GM18867 (cell line): ENCODE data around the gene GLIS2.
"Not testable (repeated sequence)": the region's sequence is repeated elsewhere in the genome, so short reads cannot be mapped to it uniquely, and the experiment has no call there.

Experiments
- ATAC-seq: cut with Tn5 transposase; IDR thresholded peaks from one replicate; pipeline ENCODE4 v1.9.1; 2021; ENCODE audit warnings: mild to moderate bottlenecking, moderate library complexity; ENCODE audit not compliant: unreplicated experiment

GLIS2 gene

GRCh38 chr16:4333714-4334113 is 17.8 kb downstream of the GLIS2 start:
- ATAC-seq, result not testable (repeated sequence)

GRCh38 chr16:4334724-4335495 is 19.0 kb downstream of the GLIS2 start:
- no peak for ATAC-seq

- ATAC-seq, result no peak
Measured at GRCh38 chr16:4336701-4337539, 21.1 kb downstream of the GLIS2 start.

GRCh38 chr16:4337540-4338088 is 21.7 kb downstream of the GLIS2 start:
- ATAC-seq, result no peak

- no peak for ATAC-seq
Measured at GRCh38 chr16:4338125-4338582, 22.3 kb downstream of the GLIS2 start.

- no peak for ATAC-seq
Measured at GRCh38 chr16:4338712-4339299, 22.9 kb downstream of the GLIS2 start.

- no peak for ATAC-seq
Measured at GRCh38 chr16:4339455-4339854, 23.6 kb downstream of the GLIS2 start.

GRCh38 chr16:4339909-4340308 is 24.0 kb downstream of the GLIS2 start:
- no peak for ATAC-seq

GRCh38 chr16:4340443-4340842 is 24.6 kb downstream of the GLIS2 start:
- no peak for ATAC-seq

- no peak for ATAC-seq
Measured at GRCh38 chr16:4341250-4341649, 25.4 kb downstream of the GLIS2 start.

- ATAC-seq, result no peak
Measured at GRCh38 chr16:4342866-4343744, 27.2 kb downstream of the GLIS2 start.

GRCh38 chr16:4344300-4344982 is 28.6 kb downstream of the GLIS2 start:
- ATAC-seq, result not testable (repeated sequence)

GRCh38 chr16:4344983-4345835 is 29.3 kb downstream of the GLIS2 start:
- ATAC-seq, result no peak

- no peak for ATAC-seq
Measured at GRCh38 chr16:4345836-4346781, 30.2 kb downstream of the GLIS2 start.

- no peak for ATAC-seq
Measured at GRCh38 chr16:4347010-4347409, 31.1 kb downstream of the GLIS2 start.

GRCh38 chr16:4347765-4348509 is 32.1 kb downstream of the GLIS2 start:
- ATAC-seq, result no peak

GRCh38 chr16:4349332-4349731 is 33.5 kb downstream of the GLIS2 start:
- no peak for ATAC-seq
